Measurements from ENCODE around the gene ADISSP. TPM values are rescaled to one million over a fixed set of nuclear protein-coding genes. Genes with fewer than 3 reads are reported as not detected.
A peak's percentile ranks its signal among the peaks of the same experiment; 100 is the strongest.

Gene ADISSP
- total and polyA plus RNA-seq, 2 donors (not counting 1 experiment from before 2014, with no cell fraction given): 18.4 to 28.8 TPM

DNA sequence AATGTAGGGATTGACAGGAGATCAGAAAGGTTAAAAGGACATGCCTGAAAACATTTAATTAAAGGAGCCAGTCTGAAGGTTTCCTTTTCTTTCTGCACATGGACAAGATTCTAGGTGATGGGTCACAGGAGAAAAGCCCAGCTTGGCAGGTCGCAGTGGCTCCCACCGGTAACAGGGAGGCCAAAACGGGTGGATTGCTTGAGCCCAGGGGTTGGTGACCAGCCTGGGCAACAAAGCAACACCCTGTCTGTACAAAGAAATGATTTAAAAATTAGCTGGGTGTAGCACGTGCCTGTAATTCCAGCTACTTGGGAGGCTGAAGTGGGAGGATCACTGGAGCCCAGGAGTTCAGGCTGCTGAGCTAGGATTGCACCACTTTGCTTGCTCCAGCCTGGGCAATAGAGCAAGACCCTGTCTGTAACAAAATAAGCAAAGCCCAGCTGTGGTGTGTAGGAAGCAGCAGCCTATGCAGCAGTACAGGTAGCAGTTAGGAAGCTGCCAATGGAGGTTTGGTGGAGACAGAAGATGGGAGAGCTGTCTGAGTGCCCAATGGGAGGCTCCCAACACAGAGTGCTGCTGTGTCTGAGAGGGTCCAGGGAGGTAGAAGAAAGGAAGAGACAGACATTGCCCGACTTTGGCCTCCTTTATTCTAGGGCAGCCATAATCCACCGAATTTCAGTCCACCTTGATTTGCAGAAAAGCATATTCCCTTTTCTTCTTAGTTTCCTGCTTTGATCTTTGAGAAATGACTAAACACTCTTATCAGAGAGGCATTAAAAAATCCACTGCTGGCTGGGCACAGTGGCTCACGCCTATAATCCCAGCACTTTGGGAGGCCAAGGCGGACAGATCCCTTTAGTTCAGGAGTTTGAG is 45.7 kb upstream of the ADISSP start:
- H3K4me1 ChIP-seq (ENCODE audit: control insufficient read depth in 2 of 2, insufficient read depth in 2 of 2, low read length in 2 of 2): peaks cover 8 to 15% of the 10 kb centered on the region in 2 donors
- intact Hi-C loops (cut with micrococcal nuclease): no loop called here
- H3K9me3 ChIP-seq (ENCODE audit: control extremely low read depth in 1 of 3, control insufficient read depth in 2 of 3, insufficient read depth in 1 of 3, low read length in 2 of 3): peaks cover 0 to 2% (median 0%) of the 10 kb centered on the region in 3 donors
- H3K36me3 ChIP-seq (replicated peaks in 1 of 2; ENCODE audit: control extremely low read depth in 1 of 2, control insufficient read depth in 1 of 2, extremely low read depth in 1 of 2, insufficient read depth in 2 of 2, low read length in 1 of 2): no peaks in the 10 kb centered on the region
- no peaks in the 10 kb centered on the region for H3K27me3 ChIP-seq (replicated peaks in 1 of 4; ENCODE audit: control extremely low read depth in 1 of 4, control insufficient read depth in 3 of 4, insufficient read depth in 4 of 4, low read length in 3 of 4)
- ATAC-seq (ENCODE audit: low read depth) (no peak), DNase-seq (no peak)
- Mint-ChIP-seq H3K4me1 (peaks cover 14% of the 10 kb centered on the region), H3K4me3 (no peak overlapping the region), H3K27me3 (no peaks in the 10 kb centered on the region), H3K27ac (no peak overlapping the region), H3K9me3 (ENCODE audit: insufficient read depth) (no peaks in the 10 kb centered on the region)
- H3K27ac ChIP-seq (ENCODE audit: low read length in 2 of 2): no peak overlapping the region
- TF ChIP-seq, protein P1, sequence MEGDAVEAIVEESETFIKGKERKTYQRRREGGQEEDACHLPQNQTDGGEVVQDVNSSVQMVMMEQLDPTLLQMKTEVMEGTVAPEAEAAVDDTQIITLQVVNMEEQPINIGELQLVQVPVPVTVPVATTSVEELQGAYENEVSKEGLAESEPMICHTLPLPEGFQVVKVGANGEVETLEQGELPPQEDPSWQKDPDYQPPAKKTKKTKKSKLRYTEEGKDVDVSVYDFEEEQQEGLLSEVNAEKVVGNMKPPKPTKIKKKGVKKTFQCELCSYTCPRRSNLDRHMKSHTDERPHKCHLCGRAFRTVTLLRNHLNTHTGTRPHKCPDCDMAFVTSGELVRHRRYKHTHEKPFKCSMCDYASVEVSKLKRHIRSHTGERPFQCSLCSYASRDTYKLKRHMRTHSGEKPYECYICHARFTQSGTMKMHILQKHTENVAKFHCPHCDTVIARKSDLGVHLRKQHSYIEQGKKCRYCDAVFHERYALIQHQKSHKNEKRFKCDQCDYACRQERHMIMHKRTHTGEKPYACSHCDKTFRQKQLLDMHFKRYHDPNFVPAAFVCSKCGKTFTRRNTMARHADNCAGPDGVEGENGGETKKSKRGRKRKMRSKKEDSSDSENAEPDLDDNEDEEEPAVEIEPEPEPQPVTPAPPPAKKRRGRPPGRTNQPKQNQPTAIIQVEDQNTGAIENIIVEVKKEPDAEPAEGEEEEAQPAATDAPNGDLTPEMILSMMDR (IDR thresholded peaks at IDR 0.05): no peak
- no peak for TF ChIP-seq EZH2 (IDR thresholded peaks at IDR 0.05; ENCODE audit: borderline replicate concordance, insufficient read depth, low read depth, low read length, poor library complexity, severe bottlenecking)
- POLR2A ChIA-PET: interaction anchor here (0.8 to 1.3 kb wide), 4 partner anchors 13 to 45 kb away, joined by 3 to 6 read pairs (median 4); partner anchors contain the start of genes ADISSP and CDC25B
- no peaks in the 10 kb centered on the region for H3K79me2 ChIP-seq (ENCODE audit: control insufficient read depth, insufficient read depth, low read length)
- no peak overlapping the region for H2AFZ ChIP-seq (ENCODE audit: insufficient read depth, low read depth, low read length, poor library complexity, severe bottlenecking)
- no peak overlapping the region for H3K4me2 ChIP-seq (replicated peaks; ENCODE audit: low read depth, low read length, poor library complexity, severe bottlenecking)
- no peak overlapping the region for H3K4me3 ChIP-seq (ENCODE audit: control extremely low read depth in 1 of 5, extremely low read depth in 1 of 5, insufficient read depth in 1 of 5, low read depth in 2 of 5, low read length in 4 of 5)
- no peak overlapping the region for H3K9ac ChIP-seq (ENCODE audit: low read length)
- no peaks in the 10 kb centered on the region for H4K20me1 ChIP-seq (ENCODE audit: control insufficient read depth, insufficient read depth, low read length, poor library complexity, severe bottlenecking)
- CTCF ChIA-PET: interaction anchor here (1.0 to 2.4 kb wide), 2 partner anchors 33 to 45 kb away, joined by 3 to 11 read pairs; partner anchors contain the start of gene ADISSP
- WGBS (ENCODE audit: insufficient coverage): 94% methylated on average over 6 of the region's 8 CpGs

DNA sequence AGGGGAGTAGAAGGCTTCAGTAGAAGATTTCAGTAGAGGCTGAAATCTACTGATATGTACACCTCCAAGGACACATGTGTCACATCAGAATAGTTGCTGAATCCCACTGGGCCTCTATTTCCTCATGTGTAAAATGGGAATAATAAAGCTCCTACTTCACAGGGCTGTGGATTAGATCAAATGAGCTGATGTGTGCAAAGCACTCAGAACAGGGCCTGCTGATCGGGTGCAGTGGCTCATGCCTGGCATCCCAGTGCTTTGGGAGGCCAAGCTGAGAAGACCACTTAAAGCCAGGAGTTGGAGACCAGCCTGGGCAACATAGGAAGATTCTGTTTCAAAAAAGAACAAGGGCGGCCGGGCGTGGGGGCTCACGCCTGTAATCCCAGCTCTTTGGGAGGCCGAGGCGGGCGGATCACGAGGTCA is 44.7 kb upstream of the ADISSP start:
- Histone ChIP-seq H3K4me2 (replicated peaks; ENCODE audit: low read depth, low read length, poor library complexity, severe bottlenecking) (peak overlapping the region; percentile 59), H2AFZ (ENCODE audit: insufficient read depth, low read depth, low read length, poor library complexity, severe bottlenecking) (no peak overlapping the region), H3K27ac (ENCODE audit: low read length in 2 of 2) (peak overlapping the region in 1 of 2 donors; percentile 35), H4K20me1 (ENCODE audit: control insufficient read depth, insufficient read depth, low read length, poor library complexity, severe bottlenecking) (no peaks in the 10 kb centered on the region), H3K4me3 (ENCODE audit: control extremely low read depth in 1 of 5, extremely low read depth in 1 of 5, insufficient read depth in 1 of 5, low read depth in 2 of 5, low read length in 4 of 5) (no peak overlapping the region), H3K79me2 (ENCODE audit: control insufficient read depth, insufficient read depth, low read length) (no peaks in the 10 kb centered on the region), H3K4me1 (ENCODE audit: control insufficient read depth in 2 of 2, insufficient read depth in 2 of 2, low read length in 2 of 2) (peaks cover 8 to 17% of the 10 kb centered on the region in 2 donors), H3K27me3 (replicated peaks in 1 of 4; ENCODE audit: control extremely low read depth in 1 of 4, control insufficient read depth in 3 of 4, insufficient read depth in 4 of 4, low read length in 3 of 4) (no peaks in the 10 kb centered on the region), H3K36me3 (replicated peaks in 1 of 2; ENCODE audit: control extremely low read depth in 1 of 2, control insufficient read depth in 1 of 2, extremely low read depth in 1 of 2, insufficient read depth in 2 of 2, low read length in 1 of 2) (no peaks in the 10 kb centered on the region), H3K9me3 (ENCODE audit: control extremely low read depth in 1 of 3, control insufficient read depth in 2 of 3, insufficient read depth in 1 of 3, low read length in 2 of 3) (peaks cover 0 to 2% (median 0%) of the 10 kb centered on the region in 3 donors), H3K9ac (ENCODE audit: low read length) (no peak overlapping the region)
- 99% methylated on average over 5 of the region's 9 CpGs for WGBS (ENCODE audit: insufficient coverage)
- no peaks in the 10 kb centered on the region for H3K27me3 Mint-ChIP-seq
- DNase-seq: no peak
- ChIA-PET POLR2A (interaction anchor here (0.8 to 1.3 kb wide), 3 partner anchors 9 to 16 kb away, joined by 3 to 6 read pairs (median 4); partner anchors contain the start of genes AP5S1 and CDC25B), CTCF (interaction anchor here (1.0 to 2.4 kb wide), 3 partner anchors 8 to 44 kb away, joined by 3 to 12 read pairs (median 11); partner anchors contain the start of genes ADISSP and AP5S1)
- peak overlapping the region; percentile 63 for H3K27ac Mint-ChIP-seq
- no peak for ATAC-seq (ENCODE audit: low read depth)
- no peak for TF ChIP-seq EZH2 (IDR thresholded peaks at IDR 0.05; ENCODE audit: borderline replicate concordance, insufficient read depth, low read depth, low read length, poor library complexity, severe bottlenecking)
- TF ChIP-seq, protein P1 (IDR thresholded peaks at IDR 0.05): no peak
- H3K4me3 Mint-ChIP-seq: peak overlapping the region; percentile 87
- intact Hi-C loops (cut with micrococcal nuclease): no loop called here
- H3K9me3 Mint-ChIP-seq (ENCODE audit: insufficient read depth): no peaks in the 10 kb centered on the region
- peaks cover 14% of the 10 kb centered on the region for H3K4me1 Mint-ChIP-seq

Data from B cell (primary cell).